LNCaP clone FGC (cell line): ENCODE results near the gene FXYD6.

ENCODE experiments used
- DNase-seq: peaks from one replicate; pipeline ENCODE4 v3.0.0-alpha.2; 2011; ENCODE audit warnings: low read depth
- H3K4me3 ChIP-seq: 2 replicates; pipeline ENCODE4 v1.5.1; 2011; ENCODE audit warnings: mild to moderate bottlenecking, low read depth, low read length, control low read depth
- CTCF ChIP-seq: IDR thresholded peaks from 2 replicates; pipeline ENCODE4 v1.5.1; 2012; ENCODE audit warnings: mild to moderate bottlenecking; ENCODE audit not compliant: control insufficient read depth, insufficient read depth; ENCODE audit errors: extremely low read depth

FXYD6 gene

GRCh38 chr11:117851106-117851505, 25.4 kb downstream of the FXYD6 start:
- no peak for TF ChIP-seq CTCF
- DNase-seq = no peak
- no peak overlapping the region for H3K4me3 ChIP-seq

GRCh38 chr11:117849781-117850414, 26.6 kb downstream of the FXYD6 start:
- H3K4me3 ChIP-seq = no peak overlapping the region
- DNase-seq = no peak
- TF ChIP-seq CTCF = no peak

- no peak overlapping the region for H3K4me3 ChIP-seq
- peak; percentile 98 for TF ChIP-seq CTCF
- DNase-seq = peak; percentile 30
Observed at GRCh38 chr11:117843666-117844484, 32.6 kb downstream of the FXYD6 start.

- no peak overlapping the region for H3K4me3 ChIP-seq
- TF ChIP-seq CTCF = no peak
- DNase-seq = no peak
Observed at GRCh38 chr11:117842131-117842941, 34.1 kb downstream of the FXYD6 start.

GRCh38 chr11:117841551-117842031, 34.9 kb downstream of the FXYD6 start:
- TF ChIP-seq CTCF = no peak
- no peak overlapping the region for H3K4me3 ChIP-seq
- DNase-seq = no peak

GRCh38 chr11:117840881-117841550, 35.4 kb downstream of the FXYD6 start:
- TF ChIP-seq CTCF = no peak
- no peak for DNase-seq
- no peak overlapping the region for H3K4me3 ChIP-seq
